HT-29 (cell line): ENCODE results near the gene ITCH. TPM values are rescaled to one million over a fixed set of nuclear protein-coding genes. Genes with fewer than 3 reads are reported as not detected.
"Not testable (repeated sequence)": the region's sequence is repeated elsewhere in the genome, so short reads cannot be mapped to it uniquely, and the experiment has no call there.

Source experiments
- DNase-seq: peaks from one replicate; pipeline ENCODE4 v3.0.0-alpha.2; 2015; ENCODE audit warnings: low spot score
- total RNA-seq: library from RNA; depleted of rRNA; stranded (reverse); fragments of >200 nt; shearing (Covaris generic); gene quantifications from 2 replicates; pipeline ENCODE4 v1.2.3, GENCODE V29; 2014

ITCH gene
- total RNA-seq, 1 experiment from 2014 or later = 19.3 TPM

- DNase-seq = no peak
Observed at GRCh38 chr20:34507702-34508413, 144.8 kb downstream of the ITCH start.

GRCh38 chr20:34510575-34510974 is 147.5 kb downstream of the ITCH start:
- no peak for DNase-seq

GRCh38 chr20:34511891-34512265 is 148.8 kb downstream of the ITCH start:
- DNase-seq = no peak

- no peak for DNase-seq
Observed at GRCh38 chr20:34512266-34512954, 149.3 kb downstream of the ITCH start.

GRCh38 chr20:34512955-34513419 is 149.9 kb downstream of the ITCH start:
- DNase-seq = peak; percentile 48

GRCh38 chr20:34514034-34514433 is 151.0 kb downstream of the ITCH start:
- DNase-seq = not testable (repeated sequence)

- no peak for DNase-seq
Observed at GRCh38 chr20:34514897-34515483, 151.9 kb downstream of the ITCH start.

- DNase-seq = peak; percentile 92
Observed at GRCh38 chr20:34515484-34516246, 152.6 kb downstream of the ITCH start.

- DNase-seq = peak; percentile 100
Observed at GRCh38 chr20:34516247-34517113, 153.4 kb downstream of the ITCH start, which contains the start of gene DYNLRB1. Gene DYNLRB1 (plus strand): TSS chr20:34516422. CDS start chr20:34516459, 37 bp downstream.

GRCh38 chr20:34517114-34517505 is 154.0 kb downstream of the ITCH start:
- no peak for DNase-seq

- DNase-seq = not testable (repeated sequence)
Observed at GRCh38 chr20:34518863-34519262, 155.8 kb downstream of the ITCH start.

- not testable (repeated sequence) for DNase-seq
Observed at GRCh38 chr20:34519841-34520240, 156.8 kb downstream of the ITCH start.

- DNase-seq = peak; percentile 96
Observed at GRCh38 chr20:34522969-34523871, 160.1 kb downstream of the ITCH start.

- no peak for DNase-seq
Observed at GRCh38 chr20:34524426-34524825, 161.4 kb downstream of the ITCH start.

GRCh38 chr20:34525342-34525708 is 162.3 kb downstream of the ITCH start:
- no peak for DNase-seq

- DNase-seq = peak; percentile 99
Observed at GRCh38 chr20:34525709-34526416, 162.8 kb downstream of the ITCH start.

- DNase-seq = no peak
Observed at GRCh38 chr20:34526466-34526865, 163.4 kb downstream of the ITCH start.

GRCh38 chr20:34527016-34527415 is 163.9 kb downstream of the ITCH start:
- DNase-seq = no peak

- no peak for DNase-seq
Observed at GRCh38 chr20:34528921-34529297, 165.8 kb downstream of the ITCH start.
